Putamen (tissue), 1 donor: Measurements from ENCODE around the gene UBALD1.
A peak's percentile ranks its signal among the peaks of the same experiment; 100 is the strongest.

Experiments
- DNase-seq: peaks from one replicate; pipeline ENCODE4 v3.0.0-alpha.2; 2016; ENCODE audit warnings: low spot score

UBALD1 gene

DNA sequence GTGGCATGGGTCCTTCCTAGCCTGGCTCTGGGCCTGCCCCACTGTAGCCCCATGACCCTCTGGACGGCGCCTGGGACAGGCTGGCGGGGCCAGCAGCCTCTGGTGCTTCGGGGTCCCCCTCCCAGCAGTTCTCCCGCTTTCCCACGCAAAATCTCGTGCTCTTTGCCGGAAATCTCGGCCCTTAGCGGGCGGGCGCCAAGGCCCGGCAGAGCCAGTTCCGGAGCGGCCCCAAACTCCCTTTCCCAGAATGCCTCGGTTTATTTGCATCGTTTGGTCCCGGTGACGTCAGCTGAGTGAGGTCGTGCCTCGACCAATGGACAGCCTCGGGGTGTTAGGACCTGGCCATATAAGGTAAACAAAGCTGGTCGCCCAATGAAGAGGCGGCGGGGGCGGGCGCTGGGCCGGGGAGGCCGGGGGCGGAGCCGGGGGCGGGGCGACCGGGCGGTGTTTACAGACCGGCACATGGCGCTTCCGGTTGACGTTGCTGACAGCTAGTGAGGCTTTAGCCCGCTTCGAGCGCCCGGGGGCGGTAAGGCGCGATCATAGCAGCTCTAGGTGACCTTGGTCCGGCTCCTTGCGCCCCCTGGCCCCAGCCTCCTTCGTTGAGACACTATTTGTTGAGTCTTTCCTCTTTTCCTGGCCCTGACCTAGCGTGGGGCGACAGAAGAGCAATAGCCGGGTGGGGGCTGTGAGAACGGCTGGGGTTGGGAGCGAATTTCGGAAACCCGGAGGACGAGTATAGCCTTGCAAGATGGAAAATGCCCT is 1.5 kb upstream of the UBALD1 start:
- peak; percentile 100 for DNase-seq

DNA sequence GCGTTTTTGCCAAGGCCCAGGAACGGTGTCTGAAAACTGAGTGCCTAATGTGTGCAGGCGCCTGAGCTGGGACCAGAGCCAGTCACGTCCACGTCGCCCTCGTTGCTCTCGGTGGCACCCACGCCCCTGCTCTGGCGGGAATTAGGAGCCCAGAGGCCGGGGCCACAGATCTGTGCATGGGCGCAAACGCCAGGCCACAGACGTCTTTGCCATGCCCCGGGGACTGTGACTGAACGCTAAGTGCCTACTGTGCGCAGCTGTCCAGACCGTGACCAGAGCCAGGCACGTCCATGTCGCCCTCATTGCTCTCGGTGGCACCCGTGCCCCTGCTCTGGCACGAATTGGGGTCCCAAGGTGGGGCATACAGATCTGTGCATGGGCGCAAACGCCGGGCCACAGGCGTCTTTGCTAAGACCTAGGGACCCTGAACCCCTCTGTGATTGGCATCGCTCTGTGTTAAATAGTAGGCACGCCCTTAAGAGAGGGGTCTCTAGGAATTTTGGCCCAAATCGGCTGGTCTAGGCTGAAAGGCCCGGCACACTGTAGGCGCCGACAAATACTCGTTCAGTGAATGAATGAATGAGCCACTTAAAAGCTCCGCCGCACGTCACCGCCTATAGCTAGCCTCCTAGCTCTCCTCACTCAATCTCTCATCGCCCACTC is 827 bp upstream of the UBALD1 start:
- no peak for DNase-seq

DNA sequence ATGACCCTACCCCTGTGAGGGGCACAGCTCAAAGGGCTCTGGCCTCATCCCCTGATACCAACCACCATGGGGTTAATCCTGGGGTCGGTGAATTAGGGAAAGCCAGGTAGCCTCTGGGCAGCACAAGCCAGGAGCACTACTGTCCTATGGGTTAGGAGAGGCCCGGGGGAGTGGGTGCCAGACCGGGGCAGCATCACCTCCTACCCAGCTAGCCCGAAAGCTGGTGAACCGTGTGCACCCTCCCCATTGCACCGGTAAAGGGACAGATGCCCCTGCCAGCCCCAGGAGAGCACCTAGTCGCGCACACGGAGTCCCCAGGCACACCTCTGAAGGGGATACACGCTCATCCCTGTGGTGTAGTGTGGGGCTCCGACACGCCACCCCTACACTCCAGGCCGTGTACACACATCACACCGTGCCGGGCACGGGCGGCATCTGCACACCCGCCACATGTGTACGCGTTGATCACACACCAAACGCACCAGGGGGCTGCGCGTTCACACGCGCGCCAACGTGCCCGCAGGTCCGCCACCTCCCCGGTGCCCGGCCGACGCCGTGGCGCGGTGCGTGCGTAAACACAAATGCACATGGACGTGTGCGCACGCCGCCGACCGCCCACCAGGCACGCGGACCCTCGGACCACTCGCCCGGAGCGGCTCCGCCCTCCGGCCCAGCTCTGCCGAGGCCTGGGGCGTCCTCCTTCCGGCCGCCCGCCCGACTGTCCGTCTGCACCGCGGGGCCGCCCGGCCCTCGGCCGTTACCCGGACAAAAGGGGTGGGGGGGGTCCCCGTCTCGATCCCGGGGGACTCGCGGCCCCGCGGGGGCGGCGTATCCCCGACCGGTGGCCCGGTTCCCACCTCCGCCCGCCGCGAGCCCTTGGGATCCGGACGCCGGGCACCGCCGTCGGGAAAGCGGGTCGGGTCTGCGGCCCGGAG is 785 bp downstream of the UBALD1 start:
- no peak for DNase-seq

DNA sequence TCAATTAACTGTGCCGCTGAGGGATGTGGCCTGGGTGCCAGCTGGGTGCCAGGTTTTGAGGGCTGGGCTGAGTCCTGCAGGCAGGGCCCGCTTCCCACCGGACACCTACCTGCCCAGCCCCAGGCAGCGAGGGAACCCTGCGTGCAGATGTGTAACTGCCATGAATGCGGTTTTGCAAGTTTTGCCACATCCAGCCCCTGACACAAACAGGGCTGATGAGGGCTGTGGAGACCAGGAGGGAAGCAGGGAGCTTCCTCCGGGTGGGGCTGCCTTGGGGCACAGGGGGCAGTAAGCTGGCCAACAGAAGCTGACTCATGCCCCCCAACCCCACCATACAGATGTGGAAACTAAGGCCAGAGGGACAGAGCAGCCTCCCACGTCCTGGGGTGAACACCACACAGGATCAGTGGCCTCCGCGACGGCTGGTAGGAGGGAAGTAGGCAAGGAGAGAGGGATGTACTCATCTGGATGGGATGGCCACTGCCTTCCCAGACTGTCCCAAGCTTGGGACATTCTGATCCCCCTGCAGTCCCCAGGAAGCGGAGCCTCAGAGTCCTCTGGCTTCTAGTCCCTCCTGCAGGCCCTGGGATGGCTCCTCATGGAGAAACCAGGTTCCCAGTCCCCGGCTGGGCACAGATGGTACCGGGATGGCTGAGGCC is 1.6 kb downstream of the UBALD1 start:
- DNase-seq: no peak

DNA sequence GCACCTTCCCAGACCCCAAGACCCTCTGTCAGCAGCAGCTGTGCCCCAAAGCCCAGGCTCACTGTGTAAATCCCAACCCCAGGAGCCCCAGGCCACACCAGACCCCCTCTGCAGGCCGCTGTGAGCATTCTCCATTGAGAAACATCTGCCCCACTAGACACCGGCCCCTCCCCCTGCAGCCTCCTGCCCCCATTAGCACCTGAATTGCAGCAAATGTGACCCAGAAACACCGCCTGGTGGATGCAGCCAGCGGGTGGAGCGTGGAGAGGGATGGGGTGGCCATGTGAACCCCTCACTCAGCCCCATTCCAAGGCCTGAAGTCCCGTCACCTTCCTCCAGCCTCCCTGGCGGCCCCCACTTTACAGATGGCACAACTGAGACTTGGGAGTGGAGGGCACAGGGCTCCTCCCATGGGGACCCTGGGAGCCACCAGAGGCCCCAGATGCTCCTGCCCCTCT is 2.2 kb downstream of the UBALD1 start:
- no peak for DNase-seq

DNA sequence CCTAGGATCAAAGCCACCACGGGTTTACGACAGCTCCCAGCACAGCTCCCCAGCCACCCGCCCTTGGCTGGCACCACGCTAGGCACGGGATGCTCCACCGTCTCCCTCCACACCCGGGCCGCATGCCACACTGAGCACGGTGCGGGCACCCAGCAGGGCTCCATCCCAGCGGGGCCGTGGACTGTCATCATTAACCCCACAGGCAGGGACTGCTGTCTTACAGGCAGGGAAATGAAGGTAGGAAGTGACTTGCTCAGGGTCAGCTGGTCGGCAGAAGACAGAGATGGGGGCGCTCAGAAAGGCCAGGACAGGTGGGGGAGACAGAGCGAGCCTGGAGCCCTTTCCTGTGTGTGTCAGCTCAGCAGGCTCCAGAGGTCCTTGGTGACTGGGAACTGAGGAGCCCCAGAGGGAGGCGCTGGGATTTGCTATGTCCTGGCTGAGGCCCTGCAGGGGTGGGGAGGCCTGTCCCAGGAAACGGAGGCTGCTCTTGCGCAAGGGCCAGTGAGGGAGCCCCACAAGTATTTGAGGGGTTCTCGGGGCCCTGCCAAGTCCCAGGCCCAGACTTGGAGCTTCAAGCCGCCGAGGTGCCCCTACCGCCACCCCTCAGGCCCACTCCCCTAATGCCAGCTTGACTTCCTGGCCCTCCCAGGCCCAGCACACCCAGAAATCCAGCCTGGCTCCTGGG is 3.2 kb downstream of the UBALD1 start:
- DNase-seq: no peak

DNA sequence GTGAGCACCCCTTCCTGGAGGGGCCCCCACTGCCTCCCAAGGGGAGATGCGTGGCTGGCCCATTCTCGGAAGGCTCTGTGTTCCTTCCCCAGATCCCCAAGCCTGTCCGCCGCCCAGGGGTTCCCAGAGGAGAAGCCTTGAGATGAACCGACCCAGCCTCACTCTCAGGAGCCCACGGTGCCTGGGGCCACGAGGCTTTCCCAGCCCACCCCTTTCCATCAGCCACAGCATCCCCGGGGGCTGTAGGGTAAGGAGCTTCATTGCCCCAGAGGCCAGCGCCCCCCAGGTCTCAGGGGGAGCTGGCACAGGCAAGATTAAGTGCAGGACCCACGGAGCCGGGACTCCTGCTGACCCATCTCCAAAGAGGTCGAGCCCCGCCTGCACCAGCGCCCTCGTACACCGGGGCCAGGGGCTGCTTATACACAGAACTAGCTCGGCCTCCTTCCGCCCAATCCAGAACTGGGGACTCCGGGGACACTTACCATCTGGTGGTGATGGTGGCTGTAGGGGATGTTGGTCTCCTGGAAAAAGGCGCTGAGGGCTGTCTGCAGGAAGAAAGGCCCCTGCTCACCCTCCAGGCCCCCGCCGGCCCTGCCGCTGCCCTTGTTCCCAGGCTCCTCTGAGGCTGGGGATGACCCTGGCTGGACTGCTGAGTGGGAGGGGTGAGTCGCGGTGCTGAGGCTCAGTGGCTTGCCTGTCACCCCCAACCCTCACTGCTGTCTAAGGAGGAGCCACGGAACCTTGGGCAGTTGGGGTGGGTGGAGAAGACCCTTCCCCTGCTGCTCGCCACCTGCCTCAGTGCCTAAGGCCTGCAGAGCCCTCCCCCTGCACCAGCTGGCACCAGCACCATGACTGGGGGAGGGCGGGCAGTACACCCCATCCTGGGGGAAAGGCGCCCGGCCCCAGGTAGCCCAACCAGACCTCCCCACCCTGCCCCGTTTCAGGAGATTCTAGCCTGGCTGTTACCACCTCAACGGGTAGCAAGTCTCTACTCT is 4.4 kb downstream of the UBALD1 start:
- no peak for DNase-seq

DNA sequence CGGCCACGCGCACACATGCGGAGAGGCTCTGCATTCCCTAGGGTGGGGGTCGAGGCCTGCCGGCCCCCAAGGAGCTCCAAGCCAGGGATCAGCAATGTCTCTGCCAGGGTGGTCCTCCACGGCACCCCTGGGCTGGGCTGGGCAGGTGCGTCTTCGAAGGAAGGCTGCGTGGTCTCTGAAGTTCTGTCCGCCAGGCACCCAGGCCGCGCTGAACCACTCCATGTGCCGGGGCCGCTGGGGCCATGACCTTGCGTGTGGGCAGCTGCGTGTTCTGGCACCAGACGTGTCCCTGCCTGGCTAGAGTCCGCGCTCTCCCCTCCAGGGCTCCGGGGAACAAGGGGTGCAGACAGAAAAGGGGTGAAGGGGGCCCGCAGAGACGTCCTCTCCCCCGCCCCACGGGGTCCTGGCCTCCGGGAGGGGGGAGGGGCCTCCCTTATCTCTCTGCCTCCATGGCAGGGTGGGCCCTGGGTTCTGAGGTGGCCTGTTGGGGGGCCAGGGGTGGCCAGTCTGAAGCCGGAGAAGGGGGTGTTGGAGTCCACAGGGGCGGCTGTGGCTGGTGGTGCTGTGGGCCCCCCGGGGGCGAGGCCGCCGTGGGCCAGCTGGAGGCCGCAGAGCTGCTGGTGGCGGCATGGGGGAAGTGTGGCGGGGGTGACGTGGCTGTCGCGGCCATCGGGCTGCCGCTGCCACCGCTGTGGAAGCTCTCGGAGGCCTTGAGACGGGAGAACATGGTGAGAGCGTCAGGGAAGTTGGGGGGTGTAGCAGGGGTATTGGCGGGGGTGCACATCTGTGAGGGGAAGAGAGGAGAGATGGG is 5.3 kb downstream of the UBALD1 start:
- DNase-seq: no peak

DNA sequence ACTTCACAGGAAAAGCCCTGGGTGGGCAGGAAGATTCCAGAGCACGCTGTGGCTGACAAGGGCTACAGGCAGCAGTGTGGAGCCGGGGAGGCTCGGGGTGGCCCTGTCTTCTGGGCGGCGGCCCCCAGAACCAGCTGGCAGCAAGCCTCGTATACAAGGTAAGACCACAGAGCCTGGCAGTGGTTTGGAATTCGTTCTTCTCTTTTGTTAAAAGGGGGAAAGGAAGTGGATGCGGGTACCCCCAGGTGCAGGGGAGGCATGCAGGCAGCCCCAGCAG is 6.0 kb downstream of the UBALD1 start:
- no peak for DNase-seq

DNA sequence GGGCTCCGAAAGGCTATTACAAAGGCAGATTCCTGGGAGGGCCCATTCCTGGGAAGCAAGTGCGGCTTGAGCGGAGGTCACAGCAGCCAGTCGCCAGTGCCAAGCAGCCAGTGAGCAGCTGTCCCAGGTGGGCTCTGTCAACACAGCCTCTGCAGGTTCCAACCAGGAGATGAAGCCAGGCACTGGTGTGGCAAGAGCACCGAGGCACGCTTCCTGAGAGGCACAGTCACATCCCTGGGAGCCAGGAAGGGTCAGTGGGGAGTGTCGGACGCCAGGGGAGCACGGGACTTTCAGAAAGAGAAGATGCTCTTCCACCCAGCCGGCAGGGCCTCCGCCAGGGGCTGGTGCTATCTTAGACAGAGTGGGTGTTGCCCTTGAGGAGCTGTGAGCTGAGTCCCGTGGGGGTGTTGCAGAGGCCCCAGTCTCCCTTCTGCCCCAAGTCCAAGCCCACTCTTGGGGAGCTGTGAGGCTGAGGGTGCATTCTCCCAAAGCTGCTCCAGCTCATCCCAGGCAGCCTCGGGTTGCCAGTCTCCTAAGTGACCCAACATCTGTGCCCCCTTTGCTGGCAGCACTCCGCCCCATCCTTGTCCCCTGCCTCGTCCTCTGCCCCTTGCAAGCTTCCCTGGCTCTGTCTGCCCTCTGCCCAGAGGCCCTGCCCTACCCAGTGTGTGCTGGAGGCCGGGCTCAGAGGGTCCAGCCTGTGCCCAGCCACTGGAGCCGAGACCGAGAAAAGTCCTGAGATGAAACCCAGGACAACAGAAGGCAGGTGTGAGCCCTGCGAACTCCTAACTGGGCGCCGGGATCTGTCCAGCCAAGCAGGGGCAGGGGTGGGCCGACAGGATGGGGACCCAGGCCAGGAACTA is 6.6 kb downstream of the UBALD1 start:
- no peak for DNase-seq

DNA sequence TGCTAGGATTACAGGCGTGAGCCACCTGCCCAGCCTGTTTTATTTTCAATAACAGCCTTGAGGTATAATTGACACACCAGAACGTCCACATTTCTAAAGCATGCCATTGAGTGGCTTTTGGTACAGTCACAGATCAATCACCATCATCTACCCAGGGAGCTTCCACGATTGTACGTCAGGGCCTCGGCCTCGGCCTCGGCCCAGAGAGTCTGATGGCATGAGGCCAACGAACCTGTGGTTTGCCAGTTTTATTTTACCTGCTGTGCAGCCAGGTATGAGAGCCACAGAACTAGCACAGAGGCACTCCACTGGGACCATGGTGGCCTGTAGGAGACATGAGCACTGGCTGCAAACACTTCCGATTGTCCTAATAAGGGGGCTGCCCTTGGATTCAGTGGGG is 8.3 kb downstream of the UBALD1 start:
- no peak for DNase-seq

DNA sequence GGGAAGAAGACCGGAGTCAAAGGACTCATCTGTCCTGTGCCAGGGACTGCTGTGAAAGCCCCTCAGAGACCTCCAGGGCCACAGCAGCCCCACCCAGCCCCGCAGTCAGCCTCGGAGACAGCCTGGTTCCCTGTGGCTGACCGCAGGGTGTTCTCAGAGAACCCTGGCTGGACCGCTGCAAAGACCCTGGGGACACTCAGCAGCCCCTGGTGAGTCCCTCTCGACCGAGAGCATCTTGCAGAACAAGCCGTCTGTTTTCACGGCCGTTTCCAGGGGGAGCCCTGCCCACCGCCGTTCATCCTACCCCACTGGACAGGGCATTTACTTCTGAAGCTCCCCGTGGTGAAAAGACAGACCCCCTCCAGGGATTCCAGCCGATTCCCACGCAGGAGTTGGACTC is 10.3 kb downstream of the UBALD1 start:
- no peak for DNase-seq

DNA sequence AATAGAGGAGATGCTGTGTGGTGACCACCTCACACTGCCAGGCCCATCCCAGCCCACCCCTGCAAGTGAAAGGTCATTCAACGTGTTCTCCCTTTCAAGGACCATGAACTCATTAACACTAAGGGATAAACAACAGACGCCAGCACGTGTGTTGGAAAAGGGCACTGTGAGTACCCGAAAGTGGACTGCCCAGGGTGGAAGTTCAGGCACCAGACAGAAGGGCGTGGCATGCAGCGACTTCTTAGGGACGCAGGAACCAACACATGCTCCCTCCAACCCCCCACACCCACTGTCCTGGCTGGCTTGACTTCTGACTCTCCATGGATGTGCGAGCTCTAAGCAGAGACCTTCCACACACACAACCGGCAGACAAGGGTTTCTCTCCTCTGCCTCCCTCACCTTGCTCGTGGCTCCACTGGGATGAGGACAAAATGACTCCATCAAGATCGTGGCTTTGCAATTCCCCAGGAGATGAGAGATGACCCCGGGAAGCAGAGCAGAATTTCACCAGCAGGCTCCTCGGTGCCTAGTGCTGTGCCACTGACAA is 11.0 kb downstream of the UBALD1 start:
- no peak for DNase-seq

DNA sequence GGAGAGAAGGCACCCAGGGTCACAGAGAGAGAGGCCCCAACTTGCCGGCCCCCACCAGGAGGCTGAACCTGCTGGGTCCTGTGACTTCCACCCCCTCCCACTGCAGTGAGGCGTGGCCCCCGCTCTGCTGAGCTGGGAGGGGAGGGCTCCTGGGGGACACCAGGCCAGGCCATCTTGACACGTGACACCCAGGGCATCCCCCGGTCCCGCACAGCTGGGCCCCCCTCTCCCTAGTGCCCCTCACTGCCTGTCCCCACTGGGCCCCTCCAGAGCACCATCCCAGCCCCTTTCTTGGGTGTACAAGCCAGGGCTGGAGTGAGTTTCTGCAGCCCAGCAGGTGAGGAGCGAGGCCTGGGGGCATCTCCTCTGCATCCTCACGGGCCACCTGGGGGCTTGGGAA is 12.4 kb downstream of the UBALD1 start:
- no peak for DNase-seq

DNA sequence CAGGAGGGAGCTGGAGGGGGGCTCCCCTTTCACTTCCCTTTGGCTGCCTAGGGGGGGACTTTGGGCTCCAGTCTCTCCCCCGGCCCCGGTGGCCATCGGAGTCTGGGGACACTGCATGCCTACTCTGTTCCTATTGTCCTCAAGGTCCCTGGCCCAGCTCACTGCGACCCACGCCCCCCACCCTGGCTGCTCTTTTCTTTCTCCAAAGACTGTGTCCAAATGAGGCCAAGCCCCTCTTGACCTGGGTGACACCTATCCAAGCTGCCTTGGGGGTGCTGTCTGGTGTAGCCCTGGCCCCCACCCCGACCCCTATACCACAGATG is 12.9 kb downstream of the UBALD1 start:
- no peak for DNase-seq

DNA sequence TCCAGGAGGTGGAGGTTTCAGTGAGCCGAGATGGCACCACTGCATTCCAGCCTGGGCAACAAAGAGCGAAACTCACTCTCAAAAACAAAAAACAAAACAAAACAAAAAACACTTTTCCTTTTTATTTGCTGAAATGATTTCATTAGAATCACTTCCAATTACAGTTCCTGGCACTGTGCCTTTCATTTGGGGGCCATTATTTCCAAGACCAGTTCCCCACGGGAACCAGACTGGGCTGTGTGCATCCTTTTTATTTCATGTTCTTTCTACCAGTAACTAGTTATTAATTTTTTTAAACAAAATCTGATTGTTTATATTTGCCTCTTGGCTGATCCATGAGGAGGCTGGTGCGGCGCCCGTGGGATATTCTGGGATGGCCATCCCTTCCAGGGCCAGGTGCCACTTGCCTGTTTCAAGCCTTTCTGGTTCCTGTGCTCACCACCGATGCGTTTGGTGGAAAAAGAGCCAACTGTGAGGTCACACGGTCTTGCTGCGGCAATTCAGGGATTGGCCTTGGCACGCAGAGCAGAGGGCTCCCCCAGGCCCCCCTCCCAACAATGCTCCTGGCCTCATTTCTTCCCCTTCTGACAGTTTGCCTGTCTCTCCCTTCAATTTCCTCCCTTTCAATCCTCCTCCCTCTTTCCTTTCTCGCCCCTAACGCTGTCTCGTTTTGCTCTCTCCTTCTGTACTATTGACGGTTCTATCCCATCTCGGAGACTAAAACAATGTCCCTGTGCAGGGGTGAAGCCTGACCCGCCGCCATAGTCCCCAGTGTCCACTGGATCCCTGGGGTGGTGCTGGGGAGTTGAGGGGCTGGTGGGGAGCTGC is 13.4 kb downstream of the UBALD1 start:
- DNase-seq: no peak

DNA sequence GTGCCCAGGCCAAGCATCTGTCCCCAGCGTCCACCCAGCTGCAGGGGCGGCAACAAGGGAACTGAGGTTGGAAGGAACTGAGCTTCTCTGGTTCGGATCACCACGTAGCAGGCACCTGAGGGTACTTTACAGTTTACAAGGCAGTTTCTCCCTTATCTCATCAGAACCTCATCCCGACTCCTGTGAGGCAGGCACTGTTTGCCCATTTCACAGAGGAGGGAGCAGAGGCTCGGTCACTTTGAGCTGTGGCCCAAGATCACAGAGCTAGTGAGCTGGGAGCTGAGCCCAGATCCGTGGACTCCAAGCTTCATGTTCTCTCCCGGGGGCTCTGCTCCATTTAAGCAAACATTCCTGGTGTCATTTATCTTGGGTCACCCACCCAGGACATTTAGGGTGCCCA is 15.1 kb downstream of the UBALD1 start:
- no peak for DNase-seq

DNA sequence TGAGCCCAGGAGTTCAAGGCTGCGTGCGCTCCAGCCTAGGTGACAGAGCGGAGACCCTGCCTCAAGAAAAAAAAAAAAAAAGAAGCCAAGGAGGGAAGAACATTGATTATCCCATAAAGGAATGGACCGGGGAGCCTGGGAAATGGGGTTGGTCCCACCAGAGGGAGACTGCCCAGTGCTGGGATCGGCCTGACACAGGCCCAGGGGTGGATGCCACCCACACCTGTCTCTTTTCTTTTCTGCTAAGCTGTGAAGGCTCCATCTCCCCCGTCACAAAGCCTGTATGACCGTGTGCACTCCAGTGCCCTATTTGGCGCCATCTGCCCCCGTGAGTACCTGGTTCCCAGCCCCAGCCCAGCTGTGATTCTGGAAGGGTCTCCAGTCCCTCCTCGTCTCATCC is 15.7 kb downstream of the UBALD1 start:
- no peak for DNase-seq
